Measurements from ENCODE around the gene SERPINB10.

DNA sequence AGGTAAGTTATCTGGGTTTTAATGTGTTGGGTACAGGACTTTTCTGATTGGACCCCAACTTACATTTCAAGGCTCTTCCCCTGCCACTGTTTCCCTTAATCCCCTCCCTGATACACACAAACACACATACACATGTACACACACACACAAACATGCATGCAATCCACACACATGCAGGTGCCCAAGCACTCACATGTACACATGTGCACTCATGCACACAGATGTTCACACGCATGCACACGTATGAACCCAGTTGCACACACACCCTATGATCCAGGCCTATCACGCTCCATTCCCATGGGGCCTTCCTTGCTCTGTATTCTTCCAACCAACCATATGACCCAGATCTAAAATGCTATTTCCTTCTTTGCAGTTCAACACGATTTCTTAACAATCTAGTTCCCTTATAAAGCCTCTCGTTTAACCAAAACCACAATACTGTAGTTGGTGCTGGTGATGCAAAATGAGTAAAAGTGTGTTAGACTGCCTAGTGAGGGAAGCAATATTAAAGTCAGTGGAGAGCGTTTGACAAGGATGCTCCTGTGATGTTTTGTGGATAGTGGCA, 73.2 kb downstream of the SERPINB10 start:
- TF ChIP-seq CTCF (conservative IDR thresholded peaks at IDR 0.05; ENCODE audit: low read length) = no peak
- TF ChIP-seq EZH2phosphoT487 (IDR thresholded peaks at IDR 0.05; ENCODE audit: borderline replicate concordance) = no peak
